ENCODE data around the gene TTLL13. TPM values are rescaled to one million over a fixed set of nuclear protein-coding genes. Genes with fewer than 3 reads are reported as not detected.

TTLL13 gene
- total and polyA plus RNA-seq, 12 donors: 0.09 to 0.78 (median 0.24) TPM; not detected in 4

DNA sequence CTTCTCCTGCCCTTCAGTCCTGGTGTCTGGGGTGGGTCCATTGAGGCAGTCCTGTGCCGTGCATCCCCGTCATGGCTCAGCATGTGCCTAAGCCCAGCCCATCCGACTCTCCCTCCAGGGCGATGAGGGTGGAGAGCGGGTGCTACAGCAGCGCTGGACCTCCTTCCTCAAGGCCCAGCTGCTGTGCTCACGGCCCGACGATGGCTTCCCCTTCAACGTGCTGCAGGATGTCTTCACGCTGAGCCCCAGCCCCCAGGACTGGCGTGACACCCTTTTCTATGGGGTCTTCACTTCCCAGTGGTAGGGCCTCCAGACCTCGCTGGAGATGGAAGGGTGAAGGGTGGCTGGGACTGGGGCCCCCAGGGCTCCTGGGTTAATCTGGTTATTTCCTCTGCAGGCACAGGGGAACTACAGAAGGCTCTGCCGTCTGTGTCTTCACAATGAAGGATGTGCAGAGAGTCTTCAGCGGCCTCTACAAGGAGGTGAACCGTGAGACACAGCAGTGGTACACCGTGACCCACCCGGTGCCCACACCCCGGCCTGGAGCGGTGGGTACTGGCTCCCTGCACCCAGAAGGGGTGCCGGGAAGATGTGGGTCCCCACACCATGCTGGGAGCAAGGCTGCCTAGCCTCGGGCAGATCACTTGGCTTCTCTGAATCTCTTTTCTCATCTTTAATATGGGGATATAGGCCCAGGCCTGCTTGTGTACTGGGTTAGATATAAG, 25.8 kb upstream of the TTLL13 start:
- DNase-seq (no peak), ATAC-seq (no peak)
- H3K4me3 ChIP-seq: no peak overlapping the region
- no peaks in the 10 kb centered on the region for H3K9me3 ChIP-seq
- H3K27me3 ChIP-seq: no peaks in the 10 kb centered on the region
- intact Hi-C loops (cut with DNase I): loop anchor here in 2 of 10 donors (10.0 kb wide), 2 partner anchors 129 to 329 kb away; partner anchors contain the start of gene AP3S2 (in 2 of the 2)
- WGBS, 2 donors: 94 to 95% methylated on average over 22 of the region's 22 CpGs
- H3K36me3 ChIP-seq: peaks cover 0 to 93% (median 13%) of the 10 kb centered on the region in 9 donors
- H3K27ac ChIP-seq: no peak overlapping the region
- TF ChIP-seq, protein P1, sequence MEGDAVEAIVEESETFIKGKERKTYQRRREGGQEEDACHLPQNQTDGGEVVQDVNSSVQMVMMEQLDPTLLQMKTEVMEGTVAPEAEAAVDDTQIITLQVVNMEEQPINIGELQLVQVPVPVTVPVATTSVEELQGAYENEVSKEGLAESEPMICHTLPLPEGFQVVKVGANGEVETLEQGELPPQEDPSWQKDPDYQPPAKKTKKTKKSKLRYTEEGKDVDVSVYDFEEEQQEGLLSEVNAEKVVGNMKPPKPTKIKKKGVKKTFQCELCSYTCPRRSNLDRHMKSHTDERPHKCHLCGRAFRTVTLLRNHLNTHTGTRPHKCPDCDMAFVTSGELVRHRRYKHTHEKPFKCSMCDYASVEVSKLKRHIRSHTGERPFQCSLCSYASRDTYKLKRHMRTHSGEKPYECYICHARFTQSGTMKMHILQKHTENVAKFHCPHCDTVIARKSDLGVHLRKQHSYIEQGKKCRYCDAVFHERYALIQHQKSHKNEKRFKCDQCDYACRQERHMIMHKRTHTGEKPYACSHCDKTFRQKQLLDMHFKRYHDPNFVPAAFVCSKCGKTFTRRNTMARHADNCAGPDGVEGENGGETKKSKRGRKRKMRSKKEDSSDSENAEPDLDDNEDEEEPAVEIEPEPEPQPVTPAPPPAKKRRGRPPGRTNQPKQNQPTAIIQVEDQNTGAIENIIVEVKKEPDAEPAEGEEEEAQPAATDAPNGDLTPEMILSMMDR (IDR thresholded peaks at IDR 0.05): no peak
- peaks cover 2 to 15% (median 9%) of the 10 kb centered on the region in 9 donors for H3K4me1 ChIP-seq

DNA sequence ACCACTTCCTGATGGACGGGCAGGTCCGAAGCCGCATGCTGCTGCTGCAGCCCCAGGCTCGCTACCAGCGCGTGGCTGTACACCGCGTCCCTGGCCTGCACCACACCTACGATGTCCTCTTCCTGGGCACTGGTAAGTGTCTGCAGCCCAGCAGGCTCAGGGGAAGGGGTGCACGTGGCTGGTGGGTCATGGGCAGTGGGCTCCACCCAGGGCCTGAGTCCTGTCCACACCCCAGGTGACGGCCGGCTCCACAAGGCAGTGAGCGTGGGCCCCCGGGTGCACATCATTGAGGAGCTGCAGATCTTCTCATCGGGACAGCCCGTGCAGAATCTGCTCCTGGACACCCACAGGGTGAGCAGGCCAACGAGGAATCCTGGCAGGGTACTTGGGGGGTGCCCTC, 24.3 kb upstream of the TTLL13 start:
- ATAC-seq (no peak), DNase-seq (no peak)
- intact Hi-C loops (cut with DNase I): loop anchor here in 2 of 10 donors (5.0 to 10.0 kb wide), 3 partner anchors 33 to 330 kb away; partner anchors contain the start of gene AP3S2 (in 2 of the 2)
- peaks cover 2 to 30% (median 15%) of the 10 kb centered on the region in 9 donors for H3K4me1 ChIP-seq
- TF ChIP-seq, protein P1 (IDR thresholded peaks at IDR 0.05): no peak
- no peak overlapping the region for H3K27ac ChIP-seq
- H3K27me3 ChIP-seq: no peaks in the 10 kb centered on the region
- 86 to 91% methylated on average over 17 of the region's 17 CpGs for WGBS, 2 donors
- H3K9me3 ChIP-seq: no peaks in the 10 kb centered on the region
- H3K36me3 ChIP-seq: peaks cover 0 to 95% (median 15%) of the 10 kb centered on the region in 9 donors
- no peak overlapping the region for H3K4me3 ChIP-seq

DNA sequence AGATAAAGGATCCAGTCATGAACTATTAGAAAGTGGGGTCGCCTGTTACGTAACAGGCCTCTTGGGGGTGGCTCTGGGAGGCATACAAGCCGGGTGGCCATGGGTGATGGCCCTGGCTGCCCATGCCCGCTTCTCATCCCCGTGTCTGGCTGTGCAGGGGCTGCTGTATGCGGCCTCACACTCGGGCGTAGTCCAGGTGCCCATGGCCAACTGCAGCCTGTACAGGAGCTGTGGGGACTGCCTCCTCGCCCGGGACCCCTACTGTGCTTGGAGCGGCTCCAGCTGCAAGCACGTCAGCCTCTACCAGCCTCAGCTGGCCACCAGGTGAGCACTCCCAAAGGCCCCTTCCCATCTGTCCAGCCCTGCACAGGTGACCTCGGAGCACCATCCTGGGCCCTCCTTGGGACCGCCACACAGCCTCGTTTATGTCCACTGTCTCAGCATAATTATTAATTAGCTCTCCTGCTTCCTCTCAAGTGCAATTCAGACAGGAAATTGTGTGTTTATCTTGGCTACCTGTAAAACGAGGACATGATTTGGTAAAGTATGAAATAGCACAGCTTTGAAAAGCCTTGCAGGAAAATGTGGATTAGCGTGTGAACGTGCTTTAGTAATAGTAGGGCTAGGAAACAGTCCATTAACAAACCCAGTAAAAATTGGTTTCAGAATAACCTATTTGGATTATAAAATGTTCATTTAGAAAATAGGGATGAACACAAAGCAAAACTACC, 23.7 kb upstream of the TTLL13 start:
- peaks cover 2 to 34% (median 21%) of the 10 kb centered on the region in 9 donors for H3K4me1 ChIP-seq
- no peaks in the 10 kb centered on the region for H3K27me3 ChIP-seq
- DNase-seq (no peak), ATAC-seq (no peak)
- 82 to 84% methylated on average over 18 of the region's 18 CpGs for WGBS, 2 donors
- no peak overlapping the region for H3K4me3 ChIP-seq
- intact Hi-C loops (cut with DNase I): loop anchor here in 2 of 10 donors (5.0 to 10.0 kb wide), 3 partner anchors 33 to 331 kb away; partner anchors contain the start of gene AP3S2 (in 2 of the 2)
- H3K27ac ChIP-seq: no peak overlapping the region
- no peaks in the 10 kb centered on the region for H3K9me3 ChIP-seq
- TF ChIP-seq, protein P1 (IDR thresholded peaks at IDR 0.05): no peak
- H3K36me3 ChIP-seq: peaks cover 0 to 100% (median 20%) of the 10 kb centered on the region in 9 donors

DNA sequence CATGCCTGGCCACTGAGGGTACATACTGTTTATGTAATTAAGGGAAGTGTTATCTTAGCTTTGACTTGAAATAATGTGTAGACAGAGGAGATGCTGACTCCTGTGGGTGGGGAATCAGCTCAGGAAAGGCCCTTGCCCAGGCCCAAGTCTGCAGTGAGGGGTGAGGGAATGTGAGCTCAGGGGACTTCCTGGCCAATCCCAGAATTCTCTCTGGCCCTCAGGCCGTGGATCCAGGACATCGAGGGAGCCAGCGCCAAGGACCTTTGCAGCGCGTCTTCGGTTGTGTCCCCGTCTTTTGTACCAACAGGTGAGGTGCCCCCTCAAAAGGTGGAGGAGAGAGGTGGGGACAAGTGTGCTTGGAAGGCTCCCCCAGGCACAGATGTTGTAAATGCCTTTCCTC, 22.0 kb upstream of the TTLL13 start:
- WGBS, 2 donors: 87 to 94% methylated on average over 7 of the region's 7 CpGs
- no peaks in the 10 kb centered on the region for H3K9me3 ChIP-seq
- no peak for DNase-seq
- H3K4me1 ChIP-seq: peaks cover 0 to 39% (median 26%) of the 10 kb centered on the region in 9 donors
- TF ChIP-seq, protein P1 (IDR thresholded peaks at IDR 0.05): no peak
- no peak overlapping the region for H3K27ac ChIP-seq
- peaks cover 0 to 100% (median 20%) of the 10 kb centered on the region in 9 donors for H3K36me3 ChIP-seq
- no peaks in the 10 kb centered on the region for H3K27me3 ChIP-seq
- intact Hi-C loops (cut with DNase I): loop anchor here in 2 of 10 donors (5.0 to 10.0 kb wide), 3 partner anchors 35 to 333 kb away; partner anchors contain the start of gene AP3S2 (in 2 of the 2)
- no peak overlapping the region for H3K4me3 ChIP-seq
- ATAC-seq: no peak

All from heart right ventricle (tissue), 16 donors.